ENCODE data around the gene SPANXN2.

Gene SPANXN2

GRCh38 chrX:143701460-143701859 is 19.1 kb downstream of the SPANXN2 start:
- no peaks in the 10 kb centered on the region for H3K36me3 ChIP-seq (ENCODE audit: insufficient read depth, insufficient read length, low read length)
- no peak overlapping the region for H3K9ac ChIP-seq (ENCODE audit: insufficient read length, low read depth)
- H3K4me1 ChIP-seq (ENCODE audit: insufficient read depth, insufficient read length), result no peaks in the 10 kb centered on the region
- TF ChIP-seq YY1 (IDR thresholded peaks at IDR 0.05; ENCODE audit: insufficient read depth, insufficient read length) (no peak), SUZ12 (IDR thresholded peaks at IDR 0.05; ENCODE audit: extremely low read depth, insufficient read depth, insufficient read length) (no peak), ZNF274 (IDR thresholded peaks at IDR 0.05; ENCODE audit: low read depth, low read length) (no peak)
- H3K4me3 ChIP-seq (ENCODE audit: insufficient read length, low read depth), result no peak overlapping the region
- no peaks in the 10 kb centered on the region for H3K27me3 ChIP-seq (ENCODE audit: insufficient read depth, insufficient read length)
- no peak for DNase-seq (ENCODE audit: low read depth, low spot score)
- no peaks in the 10 kb centered on the region for H3K9me3 ChIP-seq (ENCODE audit: insufficient read depth, low read length)

- H3K4me1 ChIP-seq (ENCODE audit: insufficient read depth, insufficient read length), result no peaks in the 10 kb centered on the region
- no peaks in the 10 kb centered on the region for H3K27me3 ChIP-seq (ENCODE audit: insufficient read depth, insufficient read length)
- no peak overlapping the region for H3K9ac ChIP-seq (ENCODE audit: insufficient read length, low read depth)
- TF ChIP-seq SUZ12 (IDR thresholded peaks at IDR 0.05; ENCODE audit: extremely low read depth, insufficient read depth, insufficient read length) (no peak), YY1 (IDR thresholded peaks at IDR 0.05; ENCODE audit: insufficient read depth, insufficient read length) (no peak), ZNF274 (IDR thresholded peaks at IDR 0.05; ENCODE audit: low read depth, low read length) (no peak)
- no peak for DNase-seq (ENCODE audit: low read depth, low spot score)
- no peaks in the 10 kb centered on the region for H3K9me3 ChIP-seq (ENCODE audit: insufficient read depth, low read length)
- H3K4me3 ChIP-seq (ENCODE audit: insufficient read length, low read depth), result no peak overlapping the region
- no peaks in the 10 kb centered on the region for H3K36me3 ChIP-seq (ENCODE audit: insufficient read depth, insufficient read length, low read length)
Measured at GRCh38 chrX:143694885-143695284, 25.7 kb downstream of the SPANXN2 start.

- H3K4me3 ChIP-seq (ENCODE audit: insufficient read length, low read depth), result no peak overlapping the region
- TF ChIP-seq ZNF274 (IDR thresholded peaks at IDR 0.05; ENCODE audit: low read depth, low read length) (no peak), SUZ12 (IDR thresholded peaks at IDR 0.05; ENCODE audit: extremely low read depth, insufficient read depth, insufficient read length) (no peak), YY1 (IDR thresholded peaks at IDR 0.05; ENCODE audit: insufficient read depth, insufficient read length) (no peak)
- no peaks in the 10 kb centered on the region for H3K9me3 ChIP-seq (ENCODE audit: insufficient read depth, low read length)
- no peak for DNase-seq (ENCODE audit: low read depth, low spot score)
- H3K4me1 ChIP-seq (ENCODE audit: insufficient read depth, insufficient read length), result no peaks in the 10 kb centered on the region
- H3K36me3 ChIP-seq (ENCODE audit: insufficient read depth, insufficient read length, low read length), result no peaks in the 10 kb centered on the region
- no peaks in the 10 kb centered on the region for H3K27me3 ChIP-seq (ENCODE audit: insufficient read depth, insufficient read length)
- no peak overlapping the region for H3K9ac ChIP-seq (ENCODE audit: insufficient read length, low read depth)
Measured at GRCh38 chrX:143683486-143683885, 37.1 kb downstream of the SPANXN2 start.

GRCh38 chrX:143674926-143675325 is 45.6 kb downstream of the SPANXN2 start:
- Histone ChIP-seq H3K9ac (ENCODE audit: insufficient read length, low read depth) (no peak overlapping the region), H3K4me3 (ENCODE audit: insufficient read length, low read depth) (no peak overlapping the region), H3K4me1 (ENCODE audit: insufficient read depth, insufficient read length) (no peaks in the 10 kb centered on the region), H3K27me3 (ENCODE audit: insufficient read depth, insufficient read length) (no peaks in the 10 kb centered on the region), H3K36me3 (ENCODE audit: insufficient read depth, insufficient read length, low read length) (no peaks in the 10 kb centered on the region), H3K9me3 (ENCODE audit: insufficient read depth, low read length) (no peaks in the 10 kb centered on the region)
- no peak for DNase-seq (ENCODE audit: low read depth, low spot score)
- TF ChIP-seq SUZ12 (IDR thresholded peaks at IDR 0.05; ENCODE audit: extremely low read depth, insufficient read depth, insufficient read length), result no peak
- no peak for TF ChIP-seq YY1 (IDR thresholded peaks at IDR 0.05; ENCODE audit: insufficient read depth, insufficient read length)
- TF ChIP-seq ZNF274 (IDR thresholded peaks at IDR 0.05; ENCODE audit: low read depth, low read length), result no peak

GRCh38 chrX:143669395-143669794 is 51.2 kb downstream of the SPANXN2 start:
- Histone ChIP-seq H3K36me3 (ENCODE audit: insufficient read depth, insufficient read length, low read length) (no peaks in the 10 kb centered on the region), H3K27me3 (ENCODE audit: insufficient read depth, insufficient read length) (no peaks in the 10 kb centered on the region)
- TF ChIP-seq YY1 (IDR thresholded peaks at IDR 0.05; ENCODE audit: insufficient read depth, insufficient read length) (no peak), SUZ12 (IDR thresholded peaks at IDR 0.05; ENCODE audit: extremely low read depth, insufficient read depth, insufficient read length) (no peak), ZNF274 (IDR thresholded peaks at IDR 0.05; ENCODE audit: low read depth, low read length) (no peak)

GRCh38 chrX:143664302-143664701 is 56.2 kb downstream of the SPANXN2 start:
- no peak for DNase-seq (ENCODE audit: low read depth, low spot score)
- Histone ChIP-seq H3K9me3 (ENCODE audit: insufficient read depth, low read length) (no peaks in the 10 kb centered on the region), H3K4me3 (ENCODE audit: insufficient read length, low read depth) (no peak overlapping the region), H3K4me1 (ENCODE audit: insufficient read depth, insufficient read length) (no peaks in the 10 kb centered on the region), H3K9ac (ENCODE audit: insufficient read length, low read depth) (no peak overlapping the region), H3K36me3 (ENCODE audit: insufficient read depth, insufficient read length, low read length) (no peaks in the 10 kb centered on the region), H3K27me3 (ENCODE audit: insufficient read depth, insufficient read length) (no peaks in the 10 kb centered on the region)
- TF ChIP-seq ZNF274 (IDR thresholded peaks at IDR 0.05; ENCODE audit: low read depth, low read length) (no peak), SUZ12 (IDR thresholded peaks at IDR 0.05; ENCODE audit: extremely low read depth, insufficient read depth, insufficient read length) (no peak), YY1 (IDR thresholded peaks at IDR 0.05; ENCODE audit: insufficient read depth, insufficient read length) (no peak)

More at GRCh38 chrX:143669395-143669794, 51.2 kb downstream of the SPANXN2 start:
- H3K4me3 ChIP-seq (ENCODE audit: insufficient read length, low read depth), result no peak overlapping the region
- H3K9ac ChIP-seq (ENCODE audit: insufficient read length, low read depth), result no peak overlapping the region
- no peak for DNase-seq (ENCODE audit: low read depth, low spot score)
- H3K9me3 ChIP-seq (ENCODE audit: insufficient read depth, low read length), result no peaks in the 10 kb centered on the region
- H3K4me1 ChIP-seq (ENCODE audit: insufficient read depth, insufficient read length), result no peaks in the 10 kb centered on the region

GRCh38 chrX:143663755-143664154 is 56.8 kb downstream of the SPANXN2 start:
- Histone ChIP-seq H3K9me3 (ENCODE audit: insufficient read depth, low read length) (no peaks in the 10 kb centered on the region), H3K27me3 (ENCODE audit: insufficient read depth, insufficient read length) (no peaks in the 10 kb centered on the region), H3K4me1 (ENCODE audit: insufficient read depth, insufficient read length) (no peaks in the 10 kb centered on the region), H3K9ac (ENCODE audit: insufficient read length, low read depth) (no peak overlapping the region), H3K36me3 (ENCODE audit: insufficient read depth, insufficient read length, low read length) (no peaks in the 10 kb centered on the region), H3K4me3 (ENCODE audit: insufficient read length, low read depth) (no peak overlapping the region)
- DNase-seq (ENCODE audit: low read depth, low spot score), result no peak
- no peak for TF ChIP-seq ZNF274 (IDR thresholded peaks at IDR 0.05; ENCODE audit: low read depth, low read length)
- TF ChIP-seq YY1 (IDR thresholded peaks at IDR 0.05; ENCODE audit: insufficient read depth, insufficient read length), result no peak
- TF ChIP-seq SUZ12 (IDR thresholded peaks at IDR 0.05; ENCODE audit: extremely low read depth, insufficient read depth, insufficient read length), result no peak

All from NT2/D1 (cell line).